Thymus (tissue), 11 donors: ENCODE results near the gene HINT3. TPM values are rescaled to one million over a fixed set of nuclear protein-coding genes. Genes with fewer than 3 reads are reported as not detected.
"Not testable (repeated sequence)": the region's sequence is repeated elsewhere in the genome, so short reads cannot be mapped to it uniquely, and the experiment has no call there.

ENCODE experiments used
- DNase-seq, 9 donors: peaks; one replicate each; pipeline ENCODE4 v3.0.0-alpha.2; 2013; ENCODE audit warnings: low spot score in 9 of 9, low read depth in 6 of 9, missing footprints in 1 of 9
- H3K27ac ChIP-seq, 2 donors: one replicate each; pipeline ENCODE4 v1.5.1; 2013; ENCODE audit warnings: control low read depth in 1 of 2, low read depth in 1 of 2, low read length in 1 of 2, mild to moderate bottlenecking in 1 of 2, moderate library complexity in 1 of 2
- H3K27me3 ChIP-seq, 2 donors: one replicate each; pipeline ENCODE4 v1.5.1; 2013; ENCODE audit warnings: low read length in 1 of 2; ENCODE audit not compliant: control insufficient read depth in 2 of 2, insufficient read depth in 1 of 2
- H3K36me3 ChIP-seq, 2 donors: one replicate each; pipeline ENCODE4 v1.5.1; 2013; ENCODE audit warnings: low read length in 1 of 2, mild to moderate bottlenecking in 1 of 2, moderate library complexity in 1 of 2; ENCODE audit not compliant: control insufficient read depth in 2 of 2, insufficient read depth in 2 of 2
- H3K4me1 ChIP-seq, 2 donors: one replicate each; pipeline ENCODE4 v1.5.1; 2013; ENCODE audit warnings: low read length in 2 of 2; ENCODE audit not compliant: control insufficient read depth in 2 of 2, insufficient read depth in 2 of 2
- H3K4me3 ChIP-seq, 2 donors: one replicate each; pipeline ENCODE4 v1.5.1; 2013; ENCODE audit warnings: low read length in 2 of 2, control low read depth in 1 of 2, mild to moderate bottlenecking in 1 of 2
- H3K9me3 ChIP-seq, 2 donors: one replicate each; pipeline ENCODE4 v1.5.1; 2013; ENCODE audit warnings: low read length in 1 of 2, mild to moderate bottlenecking in 1 of 2; ENCODE audit not compliant: control insufficient read depth in 2 of 2, insufficient read depth in 1 of 2
- WGBS: extraction: QIAGEN DNeasy Blood & Tissue Kit; methylation state at CpG from one replicate; pipeline ENCODE4 v1.1.7; 2013; 5-methylcytosine and 5-hydroxymethylcytosine counted together
- polyA plus RNA-seq: library from polyadenylated mRNA; stranded (reverse); fragments of 200-250 nt; gene quantifications from one replicate; pipeline ENCODE4 v1.2.3, GENCODE V29; 2013
- total RNA-seq: library from RNA; stranded (reverse); fragments of 120-200 nt; gene quantifications from one replicate; pipeline ENCODE4 v1.2.4, GENCODE V29; 2013
- donor health status: healthy.

HINT3 gene
- total and polyA plus RNA-seq, 2 donors = 8.6 to 11.1 TPM

GRCh38 chr6:125963817-125964216 lies 7.2 kb downstream of the HINT3 start:
- no peak overlapping the region for H3K4me3 ChIP-seq
- H3K27ac ChIP-seq = no peak overlapping the region
- no peaks in the 10 kb centered on the region for H3K4me1 ChIP-seq
- no peak for DNase-seq
- H3K27me3 ChIP-seq = no peaks in the 10 kb centered on the region
- WGBS = 98% methylated on average over 2 of the region's 2 CpGs
- peaks cover 8 to 12% of the 10 kb centered on the region in 2 donors for H3K36me3 ChIP-seq
- H3K9me3 ChIP-seq = no peaks in the 10 kb centered on the region

DNA sequence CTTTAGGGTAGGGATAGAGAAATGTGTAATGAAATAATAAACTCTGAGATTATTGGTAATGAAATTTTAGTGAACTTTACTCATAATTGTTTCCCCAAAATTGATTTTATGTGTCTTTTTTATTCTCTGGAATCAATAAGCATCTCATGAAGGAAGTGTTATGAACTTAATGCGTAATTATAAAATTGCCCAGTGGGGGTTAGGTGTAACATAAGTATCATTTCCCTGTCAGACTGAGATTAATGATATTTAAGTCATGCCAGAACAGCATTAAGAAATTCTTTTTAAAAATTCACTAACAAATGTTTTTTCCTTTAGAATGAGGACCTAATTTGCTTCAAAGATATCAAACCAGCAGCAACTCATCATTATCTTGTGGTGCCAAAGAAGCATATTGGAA lies 10.0 kb downstream of the HINT3 start:
- no peak for DNase-seq
- Histone ChIP-seq H3K4me1 (no peaks in the 10 kb centered on the region), H3K4me3 (no peak overlapping the region), H3K27me3 (no peaks in the 10 kb centered on the region), H3K36me3 (peaks cover 4 to 7% of the 10 kb centered on the region in 2 donors), H3K27ac (no peak overlapping the region), H3K9me3 (no peaks in the 10 kb centered on the region)
- 97% methylated on average over 1 of the region's 1 CpG for WGBS

DNA sequence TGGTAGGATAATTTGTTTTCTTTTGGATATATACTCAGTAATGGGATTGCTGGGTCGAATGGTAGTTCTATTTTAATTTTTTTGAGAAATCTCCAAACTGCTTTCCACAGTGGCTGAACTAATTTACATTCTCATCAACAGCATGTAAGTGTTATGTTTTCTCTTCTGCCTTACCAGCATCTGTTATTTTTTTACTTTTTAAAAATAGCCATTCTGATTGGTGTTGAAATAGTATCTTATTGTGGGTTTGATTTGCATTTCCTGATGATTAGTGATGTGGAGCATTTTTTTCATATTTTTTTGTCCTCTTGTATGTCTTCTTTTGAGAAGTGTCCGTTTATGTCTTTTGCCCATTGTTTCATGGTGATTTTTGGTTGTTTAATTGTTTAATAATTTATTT lies 11.9 kb downstream of the HINT3 start:
- Histone ChIP-seq H3K4me1 (no peaks in the 10 kb centered on the region), H3K9me3 (no peaks in the 10 kb centered on the region), H3K4me3 (no peak overlapping the region), H3K27ac (no peak overlapping the region), H3K36me3 (peaks cover 4 to 10% of the 10 kb centered on the region in 2 donors), H3K27me3 (no peaks in the 10 kb centered on the region)
- 94% methylated on average over 2 of the region's 2 CpGs for WGBS
- no peak for DNase-seq

GRCh38 chr6:125970760-125971159 lies 14.2 kb downstream of the HINT3 start:
- no peak for DNase-seq
- H3K27me3 ChIP-seq = no peaks in the 10 kb centered on the region
- H3K27ac ChIP-seq = no peak overlapping the region
- 0% methylated on average over 2 of the region's 2 CpGs for WGBS
- H3K36me3 ChIP-seq = peaks cover 5 to 19% of the 10 kb centered on the region in 2 donors
- H3K9me3 ChIP-seq = no peaks in the 10 kb centered on the region
- H3K4me3 ChIP-seq = no peak overlapping the region
- H3K4me1 ChIP-seq = no peaks in the 10 kb centered on the region

- not testable (repeated sequence) for H3K4me3 ChIP-seq, H3K4me1 ChIP-seq, H3K27me3 ChIP-seq, DNase-seq, H3K9me3 ChIP-seq, H3K27ac ChIP-seq
- peaks cover 6 to 24% of the 10 kb centered on the region in 2 donors for H3K36me3 ChIP-seq
- WGBS = 98% methylated on average over 1 of the region's 1 CpG
These were observed 15.9 kb downstream of the HINT3 start for GRCh38 chr6:125972478-125972877.

GRCh38 chr6:125974214-125974866 lies 17.8 kb downstream of the HINT3 start:
- no peak overlapping the region for H3K27ac ChIP-seq
- H3K9me3 ChIP-seq = no peaks in the 10 kb centered on the region
- H3K4me1 ChIP-seq = no peaks in the 10 kb centered on the region
- H3K4me3 ChIP-seq = no peak overlapping the region
- H3K27me3 ChIP-seq = no peaks in the 10 kb centered on the region
- H3K36me3 ChIP-seq = peaks cover 3 to 17% of the 10 kb centered on the region in 2 donors
- peak in 2 of 9 donors; percentile 32 to 69 for DNase-seq
- 48% methylated on average over 5 of the region's 5 CpGs for WGBS

DNA sequence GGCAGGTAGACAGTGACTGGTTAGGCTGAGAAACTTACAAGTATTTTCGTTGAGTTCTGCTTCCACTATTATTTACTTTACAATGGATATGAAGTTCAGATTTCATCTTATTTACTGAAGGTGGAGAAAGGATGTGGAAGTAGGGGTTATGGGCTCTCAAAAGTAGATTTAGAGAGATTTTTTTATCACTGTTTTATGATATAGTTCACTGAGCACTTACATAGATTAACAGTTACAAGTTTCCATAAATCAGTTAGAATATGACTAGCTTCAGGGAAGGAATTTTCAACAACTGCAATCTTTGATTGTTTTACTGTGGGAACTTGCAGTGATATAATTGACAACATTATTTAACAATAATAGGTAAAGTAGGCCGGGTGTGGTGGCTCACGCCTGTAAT lies 22.5 kb downstream of the HINT3 start:
- H3K27me3 ChIP-seq = no peaks in the 10 kb centered on the region
- 99% methylated on average over 3 of the region's 3 CpGs for WGBS
- no peaks in the 10 kb centered on the region for H3K4me1 ChIP-seq
- H3K9me3 ChIP-seq = no peaks in the 10 kb centered on the region
- DNase-seq = no peak
- H3K4me3 ChIP-seq = no peak overlapping the region
- peaks cover 3 to 12% of the 10 kb centered on the region in 2 donors for H3K36me3 ChIP-seq
- H3K27ac ChIP-seq = no peak overlapping the region

DNA sequence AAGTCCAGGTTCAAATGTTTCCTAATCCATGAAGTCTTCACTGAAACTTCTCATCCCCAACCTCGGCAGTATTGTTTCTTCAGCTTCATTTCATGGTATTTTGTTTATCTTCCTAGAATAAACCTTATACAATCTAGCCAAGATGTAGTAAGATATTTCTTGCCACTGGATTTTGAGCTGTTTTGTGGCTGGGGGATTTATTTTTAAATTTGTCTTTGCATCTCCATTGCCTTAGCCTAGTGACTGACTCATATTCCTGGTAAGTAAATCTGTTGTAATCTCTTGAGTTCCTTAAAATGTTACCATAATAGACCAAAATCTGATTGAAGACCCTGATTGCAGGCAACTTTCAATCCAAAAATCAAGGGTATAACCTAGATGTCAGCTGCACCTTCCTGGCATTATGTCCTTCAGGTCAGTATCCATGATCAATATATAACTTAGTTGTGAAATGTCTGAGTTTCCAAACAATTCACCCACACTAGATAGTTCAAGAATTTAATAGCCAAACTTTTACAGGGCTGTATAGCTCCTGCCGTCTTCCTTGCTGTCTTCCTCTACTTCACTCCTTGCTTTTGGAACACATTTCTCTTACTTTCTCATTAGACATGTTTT lies 25.1 kb downstream of the HINT3 start:
- 96% methylated on average over 2 of the region's 2 CpGs for WGBS
- peaks cover 0 to 3% of the 10 kb centered on the region in 2 donors for H3K4me1 ChIP-seq
- H3K27ac ChIP-seq = no peak overlapping the region
- no peaks in the 10 kb centered on the region for H3K27me3 ChIP-seq
- no peak overlapping the region for H3K4me3 ChIP-seq
- no peak for DNase-seq
- H3K9me3 ChIP-seq = no peaks in the 10 kb centered on the region
- no peaks in the 10 kb centered on the region for H3K36me3 ChIP-seq

- no peak for DNase-seq
- H3K27me3 ChIP-seq = no peaks in the 10 kb centered on the region
- 72% methylated on average over 4 of the region's 4 CpGs for WGBS
- no peaks in the 10 kb centered on the region for H3K9me3 ChIP-seq
- no peak overlapping the region for H3K4me3 ChIP-seq
- H3K4me1 ChIP-seq = peaks cover 0 to 3% of the 10 kb centered on the region in 2 donors
- H3K36me3 ChIP-seq = no peaks in the 10 kb centered on the region
- H3K27ac ChIP-seq = no peak overlapping the region
These were observed 26.8 kb downstream of the HINT3 start for GRCh38 chr6:125983246-125983945.
